H9 (cell line): Measurements from ENCODE around the gene UCKL1. TPM values are rescaled to one million over a fixed set of nuclear protein-coding genes. Genes with fewer than 3 reads are reported as not detected.
A peak's percentile ranks its signal among the peaks of the same experiment; 100 is the strongest.

ENCODE experiments used
- DNase-seq: peaks from one replicate; pipeline ENCODE4 v3.0.0-alpha.2; 2017
- H2AFZ ChIP-seq: one replicate; pipeline ENCODE4 v1.6.1; 2013; ENCODE audit warnings: mild to moderate bottlenecking, low read length, control low read depth, moderate library complexity
- H2AK5ac ChIP-seq: 2 replicates; pipeline ENCODE4 v1.6.1; 2013; ENCODE audit warnings: low read length, control low read depth, mixed read lengths; ENCODE audit not compliant: insufficient read length
- H2BK120ac ChIP-seq: one replicate; pipeline ENCODE4 v1.6.1; 2013; ENCODE audit warnings: low read depth, mild to moderate bottlenecking, low read length, control low read depth, inconsistent platforms; ENCODE audit not compliant: poor library complexity, severe bottlenecking
- H2BK12ac ChIP-seq: 2 replicates; pipeline ENCODE4 v1.6.1; 2013; ENCODE audit warnings: low read length, control low read depth, mixed read lengths, low read depth; ENCODE audit not compliant: insufficient read length
- H2BK15ac ChIP-seq: 2 replicates; pipeline ENCODE4 v1.6.1; 2013; ENCODE audit warnings: low read depth, low read length, control low read depth
- H2BK20ac ChIP-seq: one replicate; pipeline ENCODE4 v1.6.1; 2013; ENCODE audit warnings: low read depth, mild to moderate bottlenecking, low read length, control low read depth, inconsistent platforms; ENCODE audit not compliant: poor library complexity, severe bottlenecking
- H2BK5ac ChIP-seq: 2 replicates; pipeline ENCODE4 v1.6.1; 2013; ENCODE audit warnings: low read length, control low read depth, mixed read lengths; ENCODE audit not compliant: insufficient read length
- H3K14ac ChIP-seq: 2 replicates; pipeline ENCODE4 v1.6.1; 2013; ENCODE audit warnings: low read length, control low read depth; ENCODE audit not compliant: insufficient read depth
- H3K18ac ChIP-seq: 2 replicates; pipeline ENCODE4 v1.6.1; 2013; ENCODE audit warnings: low read depth, mild to moderate bottlenecking, mixed read lengths, low read length, control low read depth; ENCODE audit not compliant: insufficient read length
- H3K23ac ChIP-seq: 2 replicates; pipeline ENCODE4 v1.6.1; 2013; ENCODE audit warnings: low read length, control low read depth, mixed read lengths, low read depth; ENCODE audit not compliant: insufficient read length
- H3K23me2 ChIP-seq: 2 replicates; pipeline ENCODE4 v1.6.1; 2013; ENCODE audit warnings: low read depth, mild to moderate bottlenecking, mixed read lengths, low read length, control low read depth; ENCODE audit not compliant: insufficient read length, poor library complexity, severe bottlenecking
- H3K27ac ChIP-seq: 2 replicates; pipeline ENCODE4 v1.5.1; 2013; ENCODE audit warnings: low read length, control low read depth, mixed read lengths, low read depth; ENCODE audit not compliant: insufficient read length
- H3K27me3 ChIP-seq: 2 replicates; pipeline ENCODE4 v1.6.1; 2013; ENCODE audit warnings: low read length, control low read depth, inconsistent platforms; ENCODE audit not compliant: insufficient read depth
- H3K4ac ChIP-seq: 2 replicates; pipeline ENCODE4 v1.6.1; 2013; ENCODE audit warnings: low read depth, mild to moderate bottlenecking, control low read depth, inconsistent platforms, low read length, moderate library complexity
- H3K4me1 ChIP-seq: 2 replicates; pipeline ENCODE4 v1.6.1; 2013; ENCODE audit warnings: low read length, control low read depth, inconsistent platforms; ENCODE audit not compliant: insufficient read depth
- H3K4me2 ChIP-seq: 2 replicates; pipeline ENCODE4 v1.6.1; 2013; ENCODE audit warnings: low read length, control low read depth, mixed read lengths; ENCODE audit not compliant: insufficient read length, insufficient read depth
- H3K56ac ChIP-seq: 2 replicates; pipeline ENCODE4 v1.6.1; 2013; ENCODE audit warnings: low read depth, mild to moderate bottlenecking, mixed read lengths, low read length, control low read depth; ENCODE audit not compliant: insufficient read length
- H3K79me1 ChIP-seq: 2 replicates; pipeline ENCODE4 v1.6.1; 2013; ENCODE audit warnings: low read depth, mild to moderate bottlenecking, moderate library complexity, low read length, control low read depth, inconsistent platforms; ENCODE audit not compliant: insufficient read depth, poor library complexity, severe bottlenecking
- H3K79me2 ChIP-seq: 2 replicates; pipeline ENCODE4 v1.6.1; 2013; ENCODE audit warnings: low read length, control low read depth, inconsistent platforms; ENCODE audit not compliant: insufficient read depth
- H3K9ac ChIP-seq: 2 replicates; pipeline ENCODE4 v1.6.1; 2013; ENCODE audit warnings: low read length, control low read depth, mixed read lengths; ENCODE audit not compliant: insufficient read length; ENCODE audit errors: extremely low read depth
- H3K9me3 ChIP-seq: one replicate; pipeline ENCODE4 v1.6.1; 2013; ENCODE audit warnings: low read depth, low read length, inconsistent platforms; ENCODE audit not compliant: control insufficient read depth
- H3T11ph ChIP-seq: one replicate; pipeline ENCODE4 v1.6.1; 2013; ENCODE audit warnings: mild to moderate bottlenecking, low read length, control low read depth, inconsistent platforms
- H4K20me1 ChIP-seq: one replicate; pipeline ENCODE4 v1.6.1; 2013; ENCODE audit not compliant: control insufficient read depth, insufficient read length, insufficient read depth
- H4K5ac ChIP-seq: 2 replicates; pipeline ENCODE4 v1.6.1; 2013; ENCODE audit warnings: low read depth, mild to moderate bottlenecking, mixed read lengths, low read length, control low read depth; ENCODE audit not compliant: insufficient read length
- H4K8ac ChIP-seq: replicated peaks from 2 replicates; pipeline ENCODE4 v1.6.1; 2013; ENCODE audit warnings: low read length, control low read depth, mixed read lengths, low read depth; ENCODE audit not compliant: insufficient read length
- H4K91ac ChIP-seq: 2 replicates; pipeline ENCODE4 v1.6.1; 2013; ENCODE audit warnings: low read depth, mild to moderate bottlenecking, moderate library complexity, mixed read lengths, low read length, control low read depth; ENCODE audit not compliant: insufficient read length
- H3K27ac Mint-ChIP-seq, 3 experiments: 2 replicates in 2 of 3; 3 replicates in 1 of 3; pipeline ENCODE4 v1.8.0; 2020 to 2021; ENCODE audit warnings: mixed read lengths in 3 of 3, mild to moderate bottlenecking in 1 of 3, moderate library complexity in 1 of 3
- H3K27me3 Mint-ChIP-seq: 2 replicates; pipeline ENCODE4 v1.8.0; 2021; ENCODE audit warnings: low read depth, mild to moderate bottlenecking, moderate library complexity, mixed read lengths
- H3K36me3 Mint-ChIP-seq, 3 experiments: 2 replicates in 2 of 3; 3 replicates in 1 of 3; pipeline ENCODE4 v1.8.0; 2020 to 2021; ENCODE audit warnings: low read depth in 3 of 3, mixed read lengths in 3 of 3; ENCODE audit not compliant: insufficient read depth in 1 of 3
- H3K4me1 Mint-ChIP-seq, 2 experiments: 2 replicates each; pipeline ENCODE4 v1.8.0; 2020; ENCODE audit warnings: mixed read lengths in 2 of 2
- H3K4me3 Mint-ChIP-seq, 2 experiments: 2 replicates in 1 of 2; 3 replicates in 1 of 2; pipeline ENCODE4 v1.8.0; 2020 to 2021; ENCODE audit warnings: mild to moderate bottlenecking in 2 of 2, mixed read lengths in 2 of 2, moderate library complexity in 1 of 2
- H3K9me3 Mint-ChIP-seq, 2 experiments: 2 replicates in 1 of 2; 3 replicates in 1 of 2; pipeline ENCODE4 v1.8.0; 2020; ENCODE audit warnings: mild to moderate bottlenecking in 2 of 2, mixed read lengths in 2 of 2, moderate library complexity in 1 of 2
- WGBS: extraction: QIAGEN DNeasy Blood & Tissue Kit; methylation state at CpG from one replicate; pipeline ENCODE4 v1.1.7; 2013; ENCODE audit warnings: missing lambda C conversion rate, low lambda C conversion rate, mixed read lengths; ENCODE audit not compliant: insufficient read length; ENCODE audit errors: extremely low coverage; 5-methylcytosine and 5-hydroxymethylcytosine counted together
- total RNA-seq: library from RNA; stranded (reverse); gene quantifications from 2 replicates; pipeline ENCODE4 v1.2.1, GENCODE V29; 2021
- TF ChIP-seq, protein P1 (sequence below): fragments of 200-600 bp; sonication (generic); conservative IDR thresholded peaks from 3 replicates; pipeline ENCODE4 v1.8.0; 2021; ENCODE audit warnings: antibody characterized with exemption, mild to moderate bottlenecking

The UCKL1 gene
- total RNA-seq, 1 experiment from 2014 or later, result 40.9 TPM

DNA sequence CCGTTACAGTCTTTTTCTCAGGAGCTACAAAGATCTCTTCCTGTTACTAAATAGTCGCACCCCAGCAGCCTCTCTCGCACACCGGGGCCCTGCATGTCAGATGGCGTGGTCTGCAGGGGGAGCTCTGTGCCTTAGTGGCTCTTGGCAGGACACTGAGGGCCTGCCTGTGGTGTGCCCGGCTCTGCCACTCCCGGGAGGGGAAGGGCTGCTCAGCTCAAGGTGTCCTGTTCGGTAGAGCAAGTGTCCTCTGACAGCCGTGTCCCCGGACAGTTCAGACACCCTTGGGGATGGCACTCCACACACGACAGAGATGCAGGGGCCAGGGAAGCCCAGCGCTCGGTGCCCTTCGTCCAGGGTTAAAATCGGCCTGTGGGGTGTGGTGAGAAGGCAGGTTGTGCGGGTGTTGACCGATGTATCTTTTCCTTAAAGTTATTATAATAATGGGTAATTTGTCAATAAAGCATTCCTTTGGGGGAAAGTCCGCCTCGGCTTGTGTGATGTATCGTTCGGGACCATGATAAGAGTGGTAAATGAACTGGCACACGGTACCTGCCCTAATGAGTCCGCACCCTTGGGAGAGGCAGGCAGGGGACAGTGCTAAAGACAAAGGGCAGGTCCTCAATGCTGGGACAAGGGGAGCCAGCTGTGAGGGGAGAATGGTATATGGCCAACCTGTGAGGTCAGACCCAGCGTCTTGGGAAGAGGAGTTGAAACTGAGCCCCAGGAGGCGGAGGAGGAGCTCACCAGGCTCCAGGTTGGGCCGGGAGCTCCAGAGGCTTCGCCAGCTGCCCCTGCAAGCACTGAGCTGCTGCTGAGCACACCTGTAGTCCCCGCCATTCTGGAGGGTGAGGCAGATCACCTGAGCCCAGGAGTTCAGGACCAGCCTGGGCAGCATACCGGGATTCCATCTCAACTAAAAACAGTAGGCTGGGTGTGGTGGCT, 64.9 kb downstream of the UCKL1 start:
- no peaks in the 10 kb centered on the region for H4K20me1 ChIP-seq
- H3K27me3 Mint-ChIP-seq, result no peaks in the 10 kb centered on the region

More for the DNA sequence above, 64.9 kb downstream of the UCKL1 start:
- peaks cover 11 to 12% of the 10 kb centered on the region in 2 experiments for H3K4me1 Mint-ChIP-seq
- H3K4ac ChIP-seq, result no peak overlapping the region
- H3K23me2 ChIP-seq, result peaks cover 6% of the 10 kb centered on the region
- no peak overlapping the region for H2BK15ac ChIP-seq
- H4K91ac ChIP-seq, result no peak overlapping the region
- TF ChIP-seq, protein P1, sequence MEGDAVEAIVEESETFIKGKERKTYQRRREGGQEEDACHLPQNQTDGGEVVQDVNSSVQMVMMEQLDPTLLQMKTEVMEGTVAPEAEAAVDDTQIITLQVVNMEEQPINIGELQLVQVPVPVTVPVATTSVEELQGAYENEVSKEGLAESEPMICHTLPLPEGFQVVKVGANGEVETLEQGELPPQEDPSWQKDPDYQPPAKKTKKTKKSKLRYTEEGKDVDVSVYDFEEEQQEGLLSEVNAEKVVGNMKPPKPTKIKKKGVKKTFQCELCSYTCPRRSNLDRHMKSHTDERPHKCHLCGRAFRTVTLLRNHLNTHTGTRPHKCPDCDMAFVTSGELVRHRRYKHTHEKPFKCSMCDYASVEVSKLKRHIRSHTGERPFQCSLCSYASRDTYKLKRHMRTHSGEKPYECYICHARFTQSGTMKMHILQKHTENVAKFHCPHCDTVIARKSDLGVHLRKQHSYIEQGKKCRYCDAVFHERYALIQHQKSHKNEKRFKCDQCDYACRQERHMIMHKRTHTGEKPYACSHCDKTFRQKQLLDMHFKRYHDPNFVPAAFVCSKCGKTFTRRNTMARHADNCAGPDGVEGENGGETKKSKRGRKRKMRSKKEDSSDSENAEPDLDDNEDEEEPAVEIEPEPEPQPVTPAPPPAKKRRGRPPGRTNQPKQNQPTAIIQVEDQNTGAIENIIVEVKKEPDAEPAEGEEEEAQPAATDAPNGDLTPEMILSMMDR, result peak; percentile 39; the same call in 2 of the 3 replicates
- H3K79me2 ChIP-seq, result no peaks in the 10 kb centered on the region; the same call in 1 of the 2 replicates
- H4K5ac ChIP-seq, result no peak overlapping the region
- H3K27ac ChIP-seq, result no peak overlapping the region
- H4K8ac ChIP-seq, result no peak overlapping the region
- no peaks in the 10 kb centered on the region for H3K27me3 ChIP-seq
- peak overlapping the region in 1 of 3 experiments; percentile 72; a peak in 2 of 7 replicates for H3K27ac Mint-ChIP-seq
- 0 out of 2 replicates have a peak, but pooled peaks cover 2% of the 10 kb centered on the region for H3K4me1 ChIP-seq
- no peak overlapping the region for H2AK5ac ChIP-seq
- no peak overlapping the region for H3K4me2 ChIP-seq
- H3K56ac ChIP-seq, result no peak overlapping the region
- no peak overlapping the region for H2BK12ac ChIP-seq
- no peak overlapping the region for H3K18ac ChIP-seq
- no CpG with 5 or more reads among the region's 29 CpGs for WGBS
- no peak overlapping the region for H2BK20ac ChIP-seq
- no peaks in the 10 kb centered on the region for H3K79me1 ChIP-seq
- no peak overlapping the region for H3K4me3 Mint-ChIP-seq
- no peak overlapping the region for H3K9ac ChIP-seq
- H3K9me3 ChIP-seq, result no peaks in the 10 kb centered on the region
- H2BK120ac ChIP-seq, result no peak overlapping the region
- H3K9me3 Mint-ChIP-seq, result no peaks in the 10 kb centered on the region
- H3K36me3 Mint-ChIP-seq, result peaks cover 1 to 42% (median 40%) of the 10 kb centered on the region in 3 experiments; a peak in 5 of 7 replicates
- H2BK5ac ChIP-seq, result no peak overlapping the region
- no peak overlapping the region for H2AFZ ChIP-seq
- no peak overlapping the region for H3K23ac ChIP-seq
- no peak overlapping the region for H3T11ph ChIP-seq
- DNase-seq, result peak; percentile 42
- H3K14ac ChIP-seq, result no peak overlapping the region
